HT1080 (cell line): ENCODE results near the gene GPC5. TPM values are rescaled to one million over a fixed set of nuclear protein-coding genes. Genes with fewer than 3 reads are reported as not detected.

Source experiments
- DNase-seq: peaks from one replicate; pipeline ENCODE4 v3.0.0-alpha.2; 2015; ENCODE audit warnings: low read depth
- total RNA-seq: library from RNA; depleted of rRNA; stranded (reverse); fragments of >200 nt; shearing (Covaris generic); gene quantifications from 2 replicates; pipeline ENCODE4 v1.2.3, GENCODE V29; 2014

Gene GPC5
- total RNA-seq, 1 experiment from 2014 or later: 0.14 TPM

- no peak for DNase-seq
These were observed 310.8 kb downstream of the GPC5 start for GRCh38 chr13:91709180-91709579.

- no peak for DNase-seq
These were observed 312.3 kb downstream of the GPC5 start for GRCh38 chr13:91710733-91711132.

- DNase-seq: peak; percentile 7
These were observed 316.4 kb downstream of the GPC5 start for GRCh38 chr13:91714855-91715254.

- DNase-seq: no peak
These were observed 318.1 kb downstream of the GPC5 start for GRCh38 chr13:91716436-91717065.

GRCh38 chr13:91719033-91719432, 320.6 kb downstream of the GPC5 start:
- peak; percentile 82 for DNase-seq

GRCh38 chr13:91721413-91721812, 323.0 kb downstream of the GPC5 start:
- no peak for DNase-seq

GRCh38 chr13:91722267-91722884, 324.0 kb downstream of the GPC5 start:
- peak; percentile 33 for DNase-seq

- DNase-seq: no peak
These were observed 326.2 kb downstream of the GPC5 start for GRCh38 chr13:91724591-91724990.

- DNase-seq: no peak
These were observed 327.2 kb downstream of the GPC5 start for GRCh38 chr13:91725646-91726045.

- DNase-seq: no peak
These were observed 328.2 kb downstream of the GPC5 start for GRCh38 chr13:91726671-91727070.

- no peak for DNase-seq
These were observed 331.4 kb downstream of the GPC5 start for GRCh38 chr13:91729859-91730258.

- DNase-seq: no peak
These were observed 341.3 kb downstream of the GPC5 start for GRCh38 chr13:91739751-91740150.

- DNase-seq: no peak
These were observed 342.3 kb downstream of the GPC5 start for GRCh38 chr13:91740756-91741155.

GRCh38 chr13:91741925-91742324, 343.5 kb downstream of the GPC5 start:
- DNase-seq: no peak

- DNase-seq: no peak
These were observed 345.9 kb downstream of the GPC5 start for GRCh38 chr13:91744284-91744683.

GRCh38 chr13:91745967-91746366, 347.5 kb downstream of the GPC5 start:
- DNase-seq: no peak

- no peak for DNase-seq
These were observed 348.8 kb downstream of the GPC5 start for GRCh38 chr13:91747186-91747585.

GRCh38 chr13:91748416-91749089, 350.1 kb downstream of the GPC5 start:
- no peak for DNase-seq

- no peak for DNase-seq
These were observed 360.3 kb downstream of the GPC5 start for GRCh38 chr13:91758724-91759123.

GRCh38 chr13:91762957-91763356, 364.5 kb downstream of the GPC5 start:
- DNase-seq: no peak

GRCh38 chr13:91764527-91764926, 366.1 kb downstream of the GPC5 start:
- DNase-seq: no peak

- DNase-seq: no peak
These were observed 369.2 kb downstream of the GPC5 start for GRCh38 chr13:91767651-91768050.

GRCh38 chr13:91768746-91769145, 370.3 kb downstream of the GPC5 start:
- no peak for DNase-seq
